PC-9 (cell line): Measurements from ENCODE around the gene FCHO2. TPM values are rescaled to one million over a fixed set of nuclear protein-coding genes. Genes with fewer than 3 reads are reported as not detected.

Experiments
- BruUV-seq: library from RNA; stranded (reverse); fragments of 400-500 nt; replicated peaks from 2 replicates; lab custom pipeline; 2021; lab: Mats Ljungman, UMichigan
- CTCF ChIA-PET: fragments of 300-600 bp; sonication (Branson Sonifier 250); formaldehyde crosslinking; loops from one replicate; lab custom pipeline; 2022; ENCODE audit warnings: antibody characterized with exemption; lab: Charles Lee
- POLR2A ChIA-PET: fragments of 300-600 bp; sonication (Branson Sonifier 250); formaldehyde crosslinking; loops from one replicate; lab custom pipeline; 2022; ENCODE audit warnings: antibody characterized with exemption; ENCODE audit not compliant: unreplicated experiment; lab: Charles Lee
- DNase-seq, 2 experiments: peaks; one replicate each; pipeline versions ENCODE4 v3.0.0 to v3.0.0-alpha.2; 2015 to 2022; ENCODE audit warnings: mixed read lengths in 1 of 2
- H2AFZ ChIP-seq: fragments of 200-600 bp; sonication (generic); 2 replicates; pipeline ENCODE4 v1.8.1; 2017; ENCODE audit warnings: antibody characterized with exemption
- H3F3A ChIP-seq: fragments of 200-600 bp; sonication (generic); 2 replicates; pipeline ENCODE4 v1.8.1; 2017; ENCODE audit warnings: antibody characterized with exemption, mild to moderate bottlenecking, low read depth; ENCODE audit not compliant: insufficient read depth
- H3K27ac ChIP-seq: fragments of 200-600 bp; sonication (generic); 2 replicates; pipeline ENCODE4 v1.6.1; 2016; ENCODE audit warnings: mixed run types
- H3K27me3 ChIP-seq: fragments of 200-600 bp; sonication (generic); 2 replicates; pipeline ENCODE4 v1.6.1; 2016; ENCODE audit warnings: low read depth, mixed run types; ENCODE audit not compliant: insufficient read depth
- H3K36me3 ChIP-seq: fragments of 200-600 bp; sonication (generic); 2 replicates; pipeline ENCODE4 v1.6.1; 2016; ENCODE audit warnings: low read depth, mixed run types
- H3K4me1 ChIP-seq: fragments of 200-600 bp; sonication (generic); replicated peaks from 2 replicates; pipeline ENCODE4 v1.6.1; 2016; ENCODE audit warnings: mixed run types; ENCODE audit not compliant: insufficient read depth
- H3K4me2 ChIP-seq: fragments of 200-600 bp; sonication (generic); 2 replicates; pipeline ENCODE4 v1.6.1; 2017; ENCODE audit warnings: mixed run types
- H3K4me3 ChIP-seq: fragments of 200-600 bp; sonication (generic); 2 replicates; pipeline ENCODE4 v1.6.1; 2016; ENCODE audit warnings: mixed run types
- H3K79me2 ChIP-seq: fragments of 200-600 bp; sonication (generic); 2 replicates; pipeline ENCODE4 v1.6.1; 2017; ENCODE audit warnings: low read depth, mixed run types
- H3K9me2 ChIP-seq: fragments of 200-600 bp; sonication (generic); 2 replicates; pipeline ENCODE4 v1.8.1; 2017; ENCODE audit warnings: mild to moderate bottlenecking; ENCODE audit not compliant: insufficient read depth
- H3K9me3 ChIP-seq: fragments of 200-600 bp; sonication (generic); 2 replicates; pipeline ENCODE4 v1.8.1; 2016; ENCODE audit warnings: low read depth; ENCODE audit not compliant: insufficient read depth
- H4K20me1 ChIP-seq: fragments of 200-600 bp; sonication (generic); 2 replicates; pipeline ENCODE4 v1.8.1; 2017; ENCODE audit not compliant: insufficient read depth
- CTCF ChIP-seq: fragments of 200-600 bp; sonication (generic); conservative IDR thresholded peaks from 2 replicates; pipeline ENCODE4 v1.6.1; 2017; ENCODE audit warnings: mixed run types, antibody characterized with exemption, mild to moderate bottlenecking, moderate library complexity
- EZH2 ChIP-seq: fragments of 200-600 bp; sonication (generic); IDR thresholded peaks from 2 replicates; pipeline ENCODE4 v1.8.0; 2017; ENCODE audit warnings: antibody characterized with exemption, low read depth
- intact Hi-C: fragments of 100-400 bp; cut with micrococcal nuclease; formaldehyde crosslinking; loops from one replicate; pipeline ENCODE4 v1.10.0; 2022; ENCODE audit not compliant: unreplicated experiment
- total RNA-seq: library from RNA; stranded (reverse); gene quantifications from 2 replicates; pipeline ENCODE4 v1.2.3, GENCODE V29; 2021

Gene FCHO2
- total RNA-seq, 1 experiment from 2014 or later, result 26.1 TPM

GRCh38 chr5:73121119-73121463 is 165.2 kb downstream of the FCHO2 start:
- H3K9me3 ChIP-seq, result no peaks in the 10 kb centered on the region
- H3K79me2 ChIP-seq, result peaks cover 27% of the 10 kb centered on the region
- peaks cover 41% of the 10 kb centered on the region for H3K4me1 ChIP-seq
- peak overlapping the region; percentile 92 for H3K27ac ChIP-seq
- no peaks in the 10 kb centered on the region for H4K20me1 ChIP-seq
- H3F3A ChIP-seq, result peaks cover 35% of the 10 kb centered on the region
- peak overlapping the region; percentile 100 for H3K4me3 ChIP-seq
- ChIA-PET CTCF (no interaction called here), POLR2A (no interaction called here)
- peak overlapping the region; percentile 82 for H3K4me2 ChIP-seq
- TSS peak; percentile 46 for BruUV-seq
- H3K9me2 ChIP-seq, result no peaks in the 10 kb centered on the region
- intact Hi-C loops, result loop anchor here (5.0 kb wide), 2 partner anchors 169 to 251 kb away; no protein-coding TSS in a partner anchor
- TF ChIP-seq CTCF, result no peak
- no peak for TF ChIP-seq EZH2
- DNase-seq, result peak in 1 of 2 experiments; percentile 53
- H3K36me3 ChIP-seq, result 0 out of 2 replicates have a peak, but pooled peaks cover 8% of the 10 kb centered on the region
- peak overlapping the region; percentile 92 for H2AFZ ChIP-seq
- no peaks in the 10 kb centered on the region for H3K27me3 ChIP-seq

GRCh38 chr5:73122875-73123810 is 167.3 kb downstream of the FCHO2 start:
- H4K20me1 ChIP-seq, result no peaks in the 10 kb centered on the region
- peak overlapping the region; percentile 92 for H3K27ac ChIP-seq
- peaks cover 27% of the 10 kb centered on the region for H3K79me2 ChIP-seq
- H3K4me2 ChIP-seq, result peak overlapping the region; percentile 82
- ChIA-PET POLR2A (interaction anchor here (0.6 to 0.7 kb wide), 5 partner anchors 10 to 257 kb away, joined by 3 to 6 read pairs (median 5); no protein-coding TSS in a partner anchor), CTCF (interaction anchor here (0.5 to 0.7 kb wide), 2 partner anchors 548 to 1522 kb away, joined by 3 to 4 read pairs; no protein-coding TSS in a partner anchor)
- H2AFZ ChIP-seq, result no peak overlapping the region
- 0 out of 2 replicates have a peak, but pooled peaks cover 8% of the 10 kb centered on the region for H3K36me3 ChIP-seq
- H3K4me1 ChIP-seq, result peaks cover 38% of the 10 kb centered on the region
- H3K9me3 ChIP-seq, result no peaks in the 10 kb centered on the region
- no peak for TF ChIP-seq CTCF
- H3K4me3 ChIP-seq, result peak overlapping the region; percentile 29; the same call in 1 of the 2 replicates
- BruUV-seq, result no TSS peak
- H3K27me3 ChIP-seq, result no peaks in the 10 kb centered on the region
- peak in 1 of 2 experiments; percentile 84 for DNase-seq
- no peaks in the 10 kb centered on the region for H3K9me2 ChIP-seq
- intact Hi-C loops, result loop anchor here (5.0 kb wide), 2 partner anchors 171 to 249 kb away; no protein-coding TSS in a partner anchor
- H3F3A ChIP-seq, result peaks cover 35% of the 10 kb centered on the region

- no TSS peak for BruUV-seq
- POLR2A ChIA-PET, result no interaction called here
- no peak overlapping the region for H3K4me3 ChIP-seq
- no peak overlapping the region for H3K27ac ChIP-seq
- no peaks in the 10 kb centered on the region for H3K27me3 ChIP-seq
- no peaks in the 10 kb centered on the region for H3K9me3 ChIP-seq
- H2AFZ ChIP-seq, result no peak overlapping the region
- H3K36me3 ChIP-seq, result 0 out of 2 replicates have a peak, but pooled peaks cover 8% of the 10 kb centered on the region
- H3F3A ChIP-seq, result peaks cover 19% of the 10 kb centered on the region
- H3K4me2 ChIP-seq, result no peak overlapping the region
- peaks cover 27% of the 10 kb centered on the region for H3K79me2 ChIP-seq
- peaks cover 22% of the 10 kb centered on the region for H3K4me1 ChIP-seq
- no peaks in the 10 kb centered on the region for H4K20me1 ChIP-seq
- H3K9me2 ChIP-seq, result no peaks in the 10 kb centered on the region
- no peak for DNase-seq
- intact Hi-C loops, result no loop called here
- TF ChIP-seq CTCF, result no peak
- TF ChIP-seq EZH2, result no peak
- CTCF ChIA-PET, result no interaction called here
Observed at GRCh38 chr5:73125289-73125688, 169.4 kb downstream of the FCHO2 start.
